ENCODE data around the gene ZNF565.

DNA sequence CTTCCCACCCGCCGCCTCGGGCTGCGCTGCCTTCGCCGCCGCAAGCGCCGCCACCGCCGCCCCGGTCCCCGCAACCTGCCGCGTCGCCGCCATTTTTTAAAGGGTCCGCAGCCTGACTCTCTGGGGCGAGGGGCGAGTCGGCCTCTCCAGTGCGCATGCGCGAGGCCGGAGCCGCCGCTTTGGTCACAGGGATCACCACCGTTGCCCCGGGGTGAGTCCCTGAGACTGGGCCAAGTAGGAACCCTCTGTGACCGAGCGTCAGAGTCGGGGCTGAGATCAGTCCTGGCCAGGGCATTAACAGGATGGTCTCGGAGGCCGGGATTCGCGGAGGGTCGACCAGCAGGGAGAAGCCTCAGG lies 43.0 kb upstream of the ZNF565 start:
- TF ChIP-seq, protein P1, sequence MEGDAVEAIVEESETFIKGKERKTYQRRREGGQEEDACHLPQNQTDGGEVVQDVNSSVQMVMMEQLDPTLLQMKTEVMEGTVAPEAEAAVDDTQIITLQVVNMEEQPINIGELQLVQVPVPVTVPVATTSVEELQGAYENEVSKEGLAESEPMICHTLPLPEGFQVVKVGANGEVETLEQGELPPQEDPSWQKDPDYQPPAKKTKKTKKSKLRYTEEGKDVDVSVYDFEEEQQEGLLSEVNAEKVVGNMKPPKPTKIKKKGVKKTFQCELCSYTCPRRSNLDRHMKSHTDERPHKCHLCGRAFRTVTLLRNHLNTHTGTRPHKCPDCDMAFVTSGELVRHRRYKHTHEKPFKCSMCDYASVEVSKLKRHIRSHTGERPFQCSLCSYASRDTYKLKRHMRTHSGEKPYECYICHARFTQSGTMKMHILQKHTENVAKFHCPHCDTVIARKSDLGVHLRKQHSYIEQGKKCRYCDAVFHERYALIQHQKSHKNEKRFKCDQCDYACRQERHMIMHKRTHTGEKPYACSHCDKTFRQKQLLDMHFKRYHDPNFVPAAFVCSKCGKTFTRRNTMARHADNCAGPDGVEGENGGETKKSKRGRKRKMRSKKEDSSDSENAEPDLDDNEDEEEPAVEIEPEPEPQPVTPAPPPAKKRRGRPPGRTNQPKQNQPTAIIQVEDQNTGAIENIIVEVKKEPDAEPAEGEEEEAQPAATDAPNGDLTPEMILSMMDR (IDR thresholded peaks at IDR 0.05): no peak
- TF ChIP-seq TAF1 (IDR thresholded peaks at IDR 0.05; ENCODE audit: borderline replicate concordance, low read depth, low read length): no peak
- no peak for TF ChIP-seq JUND (IDR thresholded peaks at IDR 0.05)
- TF ChIP-seq POLR2AphosphoS5 (IDR thresholded peaks at IDR 0.05; ENCODE audit: low read depth, low read length): no peak
- TF ChIP-seq, protein P2, sequence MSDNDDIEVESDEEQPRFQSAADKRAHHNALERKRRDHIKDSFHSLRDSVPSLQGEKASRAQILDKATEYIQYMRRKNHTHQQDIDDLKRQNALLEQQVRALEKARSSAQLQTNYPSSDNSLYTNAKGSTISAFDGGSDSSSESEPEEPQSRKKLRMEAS (IDR thresholded peaks at IDR 0.05; ENCODE audit: low read depth): no peak
- TF ChIP-seq RXRA (IDR thresholded peaks at IDR 0.05; ENCODE audit: borderline replicate concordance, low read depth): no peak
- TF ChIP-seq, protein P3, sequence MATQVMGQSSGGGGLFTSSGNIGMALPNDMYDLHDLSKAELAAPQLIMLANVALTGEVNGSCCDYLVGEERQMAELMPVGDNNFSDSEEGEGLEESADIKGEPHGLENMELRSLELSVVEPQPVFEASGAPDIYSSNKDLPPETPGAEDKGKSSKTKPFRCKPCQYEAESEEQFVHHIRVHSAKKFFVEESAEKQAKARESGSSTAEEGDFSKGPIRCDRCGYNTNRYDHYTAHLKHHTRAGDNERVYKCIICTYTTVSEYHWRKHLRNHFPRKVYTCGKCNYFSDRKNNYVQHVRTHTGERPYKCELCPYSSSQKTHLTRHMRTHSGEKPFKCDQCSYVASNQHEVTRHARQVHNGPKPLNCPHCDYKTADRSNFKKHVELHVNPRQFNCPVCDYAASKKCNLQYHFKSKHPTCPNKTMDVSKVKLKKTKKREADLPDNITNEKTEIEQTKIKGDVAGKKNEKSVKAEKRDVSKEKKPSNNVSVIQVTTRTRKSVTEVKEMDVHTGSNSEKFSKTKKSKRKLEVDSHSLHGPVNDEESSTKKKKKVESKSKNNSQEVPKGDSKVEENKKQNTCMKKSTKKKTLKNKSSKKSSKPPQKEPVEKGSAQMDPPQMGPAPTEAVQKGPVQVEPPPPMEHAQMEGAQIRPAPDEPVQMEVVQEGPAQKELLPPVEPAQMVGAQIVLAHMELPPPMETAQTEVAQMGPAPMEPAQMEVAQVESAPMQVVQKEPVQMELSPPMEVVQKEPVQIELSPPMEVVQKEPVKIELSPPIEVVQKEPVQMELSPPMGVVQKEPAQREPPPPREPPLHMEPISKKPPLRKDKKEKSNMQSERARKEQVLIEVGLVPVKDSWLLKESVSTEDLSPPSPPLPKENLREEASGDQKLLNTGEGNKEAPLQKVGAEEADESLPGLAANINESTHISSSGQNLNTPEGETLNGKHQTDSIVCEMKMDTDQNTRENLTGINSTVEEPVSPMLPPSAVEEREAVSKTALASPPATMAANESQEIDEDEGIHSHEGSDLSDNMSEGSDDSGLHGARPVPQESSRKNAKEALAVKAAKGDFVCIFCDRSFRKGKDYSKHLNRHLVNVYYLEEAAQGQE (IDR thresholded peaks at IDR 0.05; ENCODE audit: low read depth, low read length): no peak
- no peak for TF ChIP-seq EP300 (IDR thresholded peaks at IDR 0.05; ENCODE audit: borderline replicate concordance in 1 of 2, low read depth in 1 of 2, low read length in 1 of 2)
- TF ChIP-seq, protein P4, sequence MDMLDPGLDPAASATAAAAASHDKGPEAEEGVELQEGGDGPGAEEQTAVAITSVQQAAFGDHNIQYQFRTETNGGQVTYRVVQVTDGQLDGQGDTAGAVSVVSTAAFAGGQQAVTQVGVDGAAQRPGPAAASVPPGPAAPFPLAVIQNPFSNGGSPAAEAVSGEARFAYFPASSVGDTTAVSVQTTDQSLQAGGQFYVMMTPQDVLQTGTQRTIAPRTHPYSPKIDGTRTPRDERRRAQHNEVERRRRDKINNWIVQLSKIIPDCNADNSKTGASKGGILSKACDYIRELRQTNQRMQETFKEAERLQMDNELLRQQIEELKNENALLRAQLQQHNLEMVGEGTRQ (IDR thresholded peaks at IDR 0.05; ENCODE audit: borderline replicate concordance, low read depth, low read length): no peak
- no peak for TF ChIP-seq MXI1 (IDR thresholded peaks at IDR 0.05; ENCODE audit: low read depth, low read length)
- TF ChIP-seq SMC3 (IDR thresholded peaks at IDR 0.05; ENCODE audit: low read depth, low read length): no peak
- no peak for TF ChIP-seq RFX5 (IDR thresholded peaks at IDR 0.05; ENCODE audit: low read length)
- TF ChIP-seq MEF2A (IDR thresholded peaks at IDR 0.05; ENCODE audit: borderline replicate concordance, low read depth): no peak
